Breast epithelium (tissue), 3 donors: ENCODE data around the gene CHKB.

ENCODE experiments used
- CTCF ChIP-seq, 3 donors: fragments of 450-650 bp; IDR thresholded peaks; one replicate each; pipeline ENCODE4 v1.5.1; 2016 to 2017; ENCODE audit warnings: antibody characterized with exemption in 3 of 3, mild to moderate bottlenecking in 3 of 3, moderate library complexity in 3 of 3
- POLR2A ChIP-seq: fragments of 450-650 bp; IDR thresholded peaks from one replicate; pipeline ENCODE4 v1.6.1; 2016; ENCODE audit warnings: antibody characterized with exemption, mild to moderate bottlenecking, moderate library complexity

DNA sequence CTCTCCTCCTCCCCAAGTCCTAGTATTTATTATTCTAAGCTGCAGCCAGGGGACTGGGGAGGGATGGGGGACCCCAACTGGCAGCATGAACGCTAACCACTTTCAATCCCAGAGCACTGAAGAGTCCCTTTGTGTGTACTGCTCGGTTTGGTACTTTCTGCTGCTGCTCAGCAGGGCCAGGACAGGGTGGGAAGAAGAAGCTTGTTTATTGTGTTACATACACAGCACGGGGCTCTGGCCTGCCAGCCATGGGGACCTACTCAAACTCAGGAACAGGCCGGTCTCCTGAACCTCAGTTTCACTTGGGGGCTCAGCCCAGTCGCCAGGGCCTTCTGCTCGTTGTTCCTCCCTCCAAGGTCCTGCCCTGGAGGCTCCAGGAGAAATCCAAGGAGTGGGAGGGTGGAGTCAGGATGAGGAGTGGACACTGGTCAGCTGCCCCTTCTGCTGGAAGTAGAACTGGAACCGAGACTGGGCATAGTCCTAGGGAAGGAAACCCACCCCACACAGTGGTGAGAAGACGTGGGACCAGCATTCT, 3.8 kb downstream of the CHKB start:
- TF ChIP-seq CTCF (IDR thresholded peaks at IDR 0.05) (no peak), POLR2A (no peak)
